Motor neuron (in vitro differentiated cells): ENCODE results near the gene SEPTIN6. TPM values are rescaled to one million over a fixed set of nuclear protein-coding genes. Genes with fewer than 3 reads are reported as not detected.
"Not testable (repeated sequence)": the region's sequence is repeated elsewhere in the genome, so short reads cannot be mapped to it uniquely, and the experiment has no call there.

Source experiments
- ATAC-seq, 8 experiments: fragments of 200-7000 bp; cut with Tn5 transposase; replicated peaks in 6 of 8; 2 replicates each; pipeline ENCODE4 v1.8.0; 2021; ENCODE audit warnings: mild to moderate bottlenecking in 8 of 8, moderate library complexity in 8 of 8
- H3K27ac ChIP-seq, 2 donors: fragments of 250-450 bp; sonication (Bioruptor Pico); 2 replicates each; pipeline ENCODE4 v1.9.0; 2021; ENCODE audit warnings: antibody characterized with exemption in 2 of 2, mild to moderate bottlenecking in 2 of 2, moderate library complexity in 1 of 2
- H3K4me1 ChIP-seq, 2 donors: fragments of 250-450 bp; sonication (Bioruptor Pico); replicated peaks in 1 of 2; 2 replicates each; pipeline ENCODE4 v1.6.1; 2021; ENCODE audit warnings: antibody characterized with exemption in 2 of 2, mild to moderate bottlenecking in 2 of 2, moderate library complexity in 1 of 2
- H3K4me3 ChIP-seq, 5 donors: fragments of 250-450 bp; sonication (Bioruptor Pico); 2 replicates each; pipeline ENCODE4 v1.9.0; 2021; ENCODE audit warnings: antibody characterized with exemption in 5 of 5, mild to moderate bottlenecking in 5 of 5, moderate library complexity in 4 of 5
- WGBS, 10 experiments: fragments of 450-650 bp; shearing (Covaris generic); methylation state at CpG; one replicate each; pipeline ENCODE4 v1.0.0; 2022; 5-methylcytosine and 5-hydroxymethylcytosine counted together
- in situ Hi-C, 9 experiments: fragments of 400-800 bp; cut with MboI; loops; one replicate each; pipeline ENCODE4 v1.15.0; 2021; ENCODE audit warnings: low sequenced_read_pairs in 9 of 9, low pct_unique_long_range_greater_than_20kb in 2 of 9; ENCODE audit not compliant: unreplicated experiment in 9 of 9
- total RNA-seq, 8 experiments: library from RNA; unstranded; fragments of 300-600 nt; gene quantifications; 2 replicates each; pipeline versions ENCODE4 v1.2.3 to v1.2.4, GENCODE V29; 2022

Gene SEPTIN6
- total RNA-seq, 8 experiments from 2014 or later, result 35.4 to 96.5 (median 68.9) TPM

GRCh38 chrX:119664877-119665276 is 28.1 kb downstream of the SEPTIN6 start:
- ATAC-seq, H3K4me3 ChIP-seq, in situ Hi-C loops, H3K4me1 ChIP-seq, H3K27ac ChIP-seq: not testable (repeated sequence)
- WGBS, 10 experiments, result 78% methylated on average over 6 of the region's 9 CpGs; no CpG with 5 or more reads in 9 of the 10 experiments

GRCh38 chrX:119661486-119661885 is 31.5 kb downstream of the SEPTIN6 start:
- no peak overlapping the region for H3K4me3 ChIP-seq
- 20 to 100% (median 40%) methylated on average over 1 of the region's 4 CpGs; no CpG with 5 or more reads in 7 of the 10 experiments for WGBS, 10 experiments
- in situ Hi-C loops, result no loop called here
- H3K4me1 ChIP-seq, result no peaks in the 10 kb centered on the region
- no peak overlapping the region for H3K27ac ChIP-seq
- ATAC-seq, result no peak

- no peak overlapping the region for H3K4me3 ChIP-seq
- no peak overlapping the region for H3K27ac ChIP-seq
- no peak for ATAC-seq
- in situ Hi-C loops, result no loop called here
- H3K4me1 ChIP-seq, result no peaks in the 10 kb centered on the region
These were observed 33.4 kb downstream of the SEPTIN6 start for GRCh38 chrX:119659522-119659921.

GRCh38 chrX:119655125-119655524 is 37.8 kb downstream of the SEPTIN6 start:
- Histone ChIP-seq H3K27ac (no peak overlapping the region), H3K4me1 (no peaks in the 10 kb centered on the region), H3K4me3 (no peak overlapping the region)
- ATAC-seq, result peak in 5 of 8 experiments; percentile 37 to 100 (median 59)
- in situ Hi-C loops, result no loop called here
- 42 to 44% methylated on average over 2 to 6 of the region's 6 CpGs; no CpG with 5 or more reads in 8 of the 10 experiments for WGBS, 10 experiments

GRCh38 chrX:119654112-119654531 is 38.8 kb downstream of the SEPTIN6 start:
- in situ Hi-C loops, result no loop called here
- H3K27ac ChIP-seq, result no peak overlapping the region
- H3K4me3 ChIP-seq, result no peak overlapping the region
- ATAC-seq, result peak in 6 of 8 experiments; percentile 54 to 83 (median 69)
- H3K4me1 ChIP-seq, result no peaks in the 10 kb centered on the region
- 73 to 100% methylated on average over 1 to 3 of the region's 8 CpGs; no CpG with 5 or more reads in 8 of the 10 experiments for WGBS, 10 experiments

- 20 to 63% methylated on average over 1 to 2 of the region's 6 CpGs; no CpG with 5 or more reads in 8 of the 10 experiments for WGBS, 10 experiments
These were observed 44.6 kb downstream of the SEPTIN6 start for GRCh38 chrX:119648421-119648775.

GRCh38 chrX:119647552-119648420 is 45.2 kb downstream of the SEPTIN6 start:
- WGBS, 10 experiments, result 67 to 100% (median 94%) methylated on average over 2 to 14 of the region's 17 CpGs; no CpG with 5 or more reads in 4 of the 10 experiments
- in situ Hi-C loops, result no loop called here
- Histone ChIP-seq H3K27ac (no peak overlapping the region), H3K4me1 (no peaks in the 10 kb centered on the region), H3K4me3 (no peak overlapping the region)
- no peak for ATAC-seq

More at GRCh38 chrX:119648421-119648775, 44.6 kb downstream of the SEPTIN6 start:
- in situ Hi-C loops, result no loop called here
- no peak overlapping the region for H3K4me3 ChIP-seq
- ATAC-seq, result no peak
- no peak overlapping the region for H3K27ac ChIP-seq
- no peaks in the 10 kb centered on the region for H3K4me1 ChIP-seq

- H3K4me3 ChIP-seq, result no peak overlapping the region
- no peaks in the 10 kb centered on the region for H3K4me1 ChIP-seq
- 50% methylated on average over 1 of the region's 2 CpGs; no CpG with 5 or more reads in 9 of the 10 experiments for WGBS, 10 experiments
- in situ Hi-C loops, result no loop called here
- no peak overlapping the region for H3K27ac ChIP-seq
- no peak for ATAC-seq
These were observed 45.9 kb downstream of the SEPTIN6 start for GRCh38 chrX:119647089-119647488.

GRCh38 chrX:119646515-119646914 is 46.5 kb downstream of the SEPTIN6 start:
- 60 to 69% methylated on average over 1 to 2 of the region's 4 CpGs; no CpG with 5 or more reads in 8 of the 10 experiments for WGBS, 10 experiments

GRCh38 chrX:119643696-119644095 is 49.3 kb downstream of the SEPTIN6 start:
- ATAC-seq, result no peak
- no peak overlapping the region for H3K27ac ChIP-seq
- in situ Hi-C loops, result no loop called here
- no peaks in the 10 kb centered on the region for H3K4me1 ChIP-seq
- WGBS, 10 experiments, result 30 to 83% (median 40%) methylated on average over 1 to 2 of the region's 8 CpGs; no CpG with 5 or more reads in 7 of the 10 experiments
- H3K4me3 ChIP-seq, result no peak overlapping the region

More at GRCh38 chrX:119646515-119646914, 46.5 kb downstream of the SEPTIN6 start:
- Histone ChIP-seq H3K27ac (no peak overlapping the region), H3K4me3 (no peak overlapping the region), H3K4me1 (no peaks in the 10 kb centered on the region)
- in situ Hi-C loops, result no loop called here
- ATAC-seq, result no peak

Other genes starting within 250 kb of the SEPTIN6 start
- gene SLC25A5, start 224.7 kb downstream of the SEPTIN6 start, total RNA-seq, result 100 to 1,000 TPM; 103 to 455 (median 201) TPM
- gene STEEP1, start 127.8 kb downstream of the SEPTIN6 start, total RNA-seq, result 10 to 100 TPM; 21.2 to 35.8 (median 27.0) TPM
- gene UBE2A, start 118.6 kb downstream of the SEPTIN6 start, total RNA-seq, result 10 to 100 TPM; 33.9 to 63.2 (median 41.0) TPM
- gene NKRF, start 86.7 kb downstream of the SEPTIN6 start, total RNA-seq, result 10 to 100 TPM in 7 of 8 experiments, 1 to 10 TPM in 1; 8.0 to 24.0 (median 12.7) TPM
- gene SOWAHD, start 65.4 kb upstream of the SEPTIN6 start, total RNA-seq, result 1 to 10 TPM in 3 of 8 experiments, under 1 TPM in 4, not detected in 1; 0.18 to 4.0 (median 0.87) TPM
- 1,000 to 10,000 TPM; 2,348 to 7,389 (median 4,761) TPM for gene RPL39, start 98.5 kb upstream of the SEPTIN6 start, total RNA-seq
- gene UPF3B, start 159.8 kb upstream of the SEPTIN6 start, total RNA-seq, result 10 to 100 TPM; 11.9 to 28.7 (median 16.3) TPM
- gene RNF113A, start 178.6 kb upstream of the SEPTIN6 start, total RNA-seq, result 10 to 100 TPM; 17.3 to 33.8 (median 20.7) TPM
- 100 to 1,000 TPM; 122 to 196 (median 146) TPM for gene NDUFA1, start 178.7 kb upstream of the SEPTIN6 start, total RNA-seq
- gene AKAP14, start 202.7 kb upstream of the SEPTIN6 start, total RNA-seq, result 10 to 100 TPM in 1 of 8 experiments, under 1 TPM in 1, not detected in 6; 0.16 to 31.4 TPM